A549 (cell line): ENCODE results near the gene CLASP1.

Experiments
- CHD2 ChIP-seq: fragments of 150-350 bp; IDR thresholded peaks from 2 replicates; pipeline ENCODE4 v1.6.1; 2014; ENCODE audit warnings: low read length; ENCODE audit not compliant: partially characterized antibody
- CTCF ChIP-seq: fragments of >200 bp; sonication (Bioruptor Twin); formaldehyde crosslinking; IDR thresholded peaks from 3 replicates; pipeline ENCODE4 v1.5.1; 2016
- E2F6 ChIP-seq: IDR thresholded peaks from 2 replicates; pipeline ENCODE4 v1.6.1; 2012; ENCODE audit warnings: low read depth, borderline replicate concordance
- GATA3 ChIP-seq: IDR thresholded peaks from 2 replicates; pipeline ENCODE4 v1.6.1; 2012; ENCODE audit warnings: borderline replicate concordance
- JUN ChIP-seq, 2 experiments: fragments of >200 bp; sonication (Bioruptor Twin); formaldehyde crosslinking; IDR thresholded peaks; 2 replicates in 1 of 2; 3 replicates in 1 of 2; pipeline ENCODE4 v1.6.1; 2016 to 2017
- KDM1A ChIP-seq: fragments of 200-600 bp; sonication (generic); IDR thresholded peaks from 2 replicates; pipeline ENCODE4 v1.6.1; 2016; ENCODE audit warnings: low read depth, mild to moderate bottlenecking
- KDM5A ChIP-seq: fragments of 200-600 bp; sonication (generic); IDR thresholded peaks from 2 replicates; pipeline ENCODE4 v1.6.1; 2016; ENCODE audit warnings: antibody characterized with exemption, mild to moderate bottlenecking
- MAZ ChIP-seq: fragments of 150-350 bp; IDR thresholded peaks from 2 replicates; pipeline ENCODE4 v1.6.1; 2014; ENCODE audit warnings: antibody characterized with exemption, low read depth, low read length, borderline replicate concordance
- NR3C1 ChIP-seq: fragments of >200 bp; sonication (Bioruptor Twin); formaldehyde crosslinking; IDR thresholded peaks from 3 replicates; pipeline ENCODE4 v1.6.1; 2017
- POLR2A ChIP-seq: IDR thresholded peaks from 2 replicates; pipeline ENCODE4 v1.6.1; 2012; ENCODE audit warnings: mild to moderate bottlenecking, low read length
- RAD21 ChIP-seq, 2 experiments: fragments of >200 bp in 1 of 2; sonication (Bioruptor Twin) in 1 of 2; formaldehyde crosslinking in 1 of 2; IDR thresholded peaks in 1 of 2; conservative IDR thresholded peaks in 1 of 2; 2 replicates in 1 of 2; 3 replicates in 1 of 2; pipeline ENCODE4 v1.6.1; 2012 to 2018; ENCODE audit warnings: inconsistent platforms in 1 of 2
- RARB ChIP-seq: fragments of 250-450 bp; sonication (Bioruptor Pico); IDR thresholded peaks from 2 replicates; pipeline ENCODE4 v1.8.0; 2021; ENCODE audit warnings: mild to moderate bottlenecking, moderate library complexity
- REST ChIP-seq: fragments of 200-600 bp; sonication (generic); IDR thresholded peaks from 2 replicates; pipeline ENCODE4 v1.6.1; 2016; ENCODE audit warnings: antibody characterized with exemption, mild to moderate bottlenecking, moderate library complexity

- TF ChIP-seq JUN (IDR thresholded peaks at IDR 0.05) (no peak), POLR2A (no peak), MAZ (no peak), RARB (CRISPR knock-in tag) (no peak), CTCF (no peak), KDM5A (no peak), KDM1A (no peak), REST (no peak), RAD21 (conservative IDR thresholded peaks at IDR 0.05 in 1 of 2, IDR thresholded peaks at IDR 0.05 in 1 of 2) (no peak), CHD2 (no peak), E2F6 (no peak), NR3C1 (no peak), GATA3 (no peak)
Measured at GRCh38 chr2:121608967-121609366, 40.3 kb downstream of the CLASP1 start.
